Tibial nerve (tissue), 4 donors: ENCODE data around the gene GPR162.

ENCODE experiments used
- CTCF ChIP-seq, 5 experiments: fragments of 200-600 bp in 3 of 5; fragments of 450-650 bp in 2 of 5; sonication (generic) in 3 of 5; IDR thresholded peaks; one replicate each; pipeline ENCODE4 v1.5.1; 2016 to 2019; ENCODE audit warnings: antibody characterized with exemption in 5 of 5, mild to moderate bottlenecking in 3 of 5, moderate library complexity in 2 of 5
- EP300 ChIP-seq, 2 donors: sonication (generic); formaldehyde crosslinking; IDR thresholded peaks; one replicate each; pipeline ENCODE4 v1.6.1; 2017; ENCODE audit warnings: antibody characterized with exemption in 2 of 2, mild to moderate bottlenecking in 1 of 2
- POLR2A ChIP-seq, 2 donors: fragments of 450-650 bp; IDR thresholded peaks; one replicate each; pipeline ENCODE4 v1.6.1; 2017; ENCODE audit warnings: antibody characterized with exemption in 2 of 2, mild to moderate bottlenecking in 2 of 2, moderate library complexity in 2 of 2

- TF ChIP-seq EP300 (IDR thresholded peaks at IDR 0.05): no peak
- no peak for TF ChIP-seq POLR2A (IDR thresholded peaks at IDR 0.05)
- no peak for TF ChIP-seq CTCF (IDR thresholded peaks at IDR 0.05)
Observed at GRCh38 chr12:6787309-6787708, 34.3 kb upstream of the GPR162 start.
